Superior temporal gyrus (tissue), 1 donor: ENCODE results near the gene ZNF474.

Source experiments
- DNase-seq: peaks from one replicate; pipeline ENCODE4 v3.0.0-alpha.2; 2016; ENCODE audit errors: extremely low spot score

ZNF474 gene

GRCh38 chr5:122118356-122118948, 10.9 kb upstream of the ZNF474 start:
- DNase-seq: no peak

DNA sequence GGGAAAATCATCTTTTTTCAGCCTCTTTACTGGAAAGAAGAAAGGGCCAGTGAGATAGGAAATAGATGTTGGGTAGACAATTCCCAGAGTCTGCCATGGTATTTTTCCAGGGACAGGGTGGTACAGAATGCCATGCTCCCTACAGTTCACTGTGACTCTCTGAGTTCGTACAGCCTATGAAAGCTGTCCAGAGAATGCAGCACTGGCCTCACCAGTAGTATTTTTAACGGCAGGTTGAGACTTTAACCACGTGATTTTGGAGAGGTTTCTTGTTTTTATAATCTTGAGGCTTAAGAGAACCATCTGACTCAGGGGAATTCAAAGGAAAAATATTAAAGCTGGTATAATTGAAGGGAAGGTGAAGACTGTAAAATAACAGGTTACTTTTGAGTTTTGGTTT, 10.1 kb upstream of the ZNF474 start:
- DNase-seq: no peak

GRCh38 chr5:122120493-122120892, 8.9 kb upstream of the ZNF474 start:
- DNase-seq: no peak

- no peak for DNase-seq
These were observed 8.4 kb upstream of the ZNF474 start for GRCh38 chr5:122120957-122121356.

GRCh38 chr5:122121479-122122465, 7.6 kb upstream of the ZNF474 start:
- no peak for DNase-seq

GRCh38 chr5:122124766-122125165, 4.6 kb upstream of the ZNF474 start:
- DNase-seq: no peak

DNA sequence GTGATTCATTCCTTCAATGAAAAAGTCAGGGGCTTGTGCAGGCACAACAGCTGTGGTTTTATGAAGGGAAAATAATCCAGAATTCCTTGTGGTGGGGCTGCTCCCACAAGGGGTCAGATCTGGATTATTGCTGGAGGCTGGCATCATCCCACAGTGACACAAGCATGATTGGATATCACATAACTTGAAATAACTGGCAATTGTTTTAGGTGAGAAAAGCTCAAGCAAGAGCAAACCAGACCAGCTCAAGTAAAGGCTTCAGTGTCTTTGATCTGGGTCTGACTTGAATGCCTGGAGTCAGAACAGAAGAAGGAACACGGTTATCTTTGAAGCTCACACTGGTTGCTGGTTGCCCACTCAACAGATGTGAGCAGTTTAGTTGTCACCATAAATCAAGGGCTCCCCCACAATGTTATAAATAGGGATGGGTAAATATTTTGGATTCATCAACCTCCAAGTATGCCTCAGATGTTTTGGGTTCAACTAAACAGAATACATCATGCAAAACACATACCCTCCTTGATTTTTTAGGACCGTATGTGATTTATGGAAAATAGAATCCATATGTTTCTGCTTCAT, 3.1 kb upstream of the ZNF474 start:
- DNase-seq: no peak

GRCh38 chr5:122126756-122127321, 2.5 kb upstream of the ZNF474 start:
- peak; percentile 61 for DNase-seq

GRCh38 chr5:122130152-122130551, 806 bp downstream of the ZNF474 start:
- DNase-seq: no peak

- DNase-seq: no peak
These were observed 8.4 kb downstream of the ZNF474 start for GRCh38 chr5:122137702-122138101.

DNA sequence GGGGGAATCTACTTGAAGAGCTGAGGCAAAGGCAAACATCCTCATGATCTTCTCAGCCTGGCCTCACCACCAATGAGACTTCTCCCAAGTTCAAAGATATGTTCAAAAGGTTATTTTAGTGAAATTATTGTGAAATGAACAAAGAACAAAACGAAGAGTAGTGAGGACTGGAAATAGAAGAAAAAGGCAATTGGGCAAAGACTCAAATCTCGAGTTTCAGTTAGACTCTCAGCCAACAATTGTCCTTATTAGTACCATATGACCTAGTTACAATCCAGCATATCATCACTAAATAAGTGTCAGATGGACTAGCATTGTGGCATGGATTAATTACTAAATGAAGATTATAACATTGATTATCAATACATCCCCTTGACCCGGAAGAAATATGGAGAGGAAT, 9.0 kb downstream of the ZNF474 start:
- no peak for DNase-seq

- DNase-seq: no peak
These were observed 11.6 kb downstream of the ZNF474 start for GRCh38 chr5:122140900-122141299.

GRCh38 chr5:122141751-122142150, 12.4 kb downstream of the ZNF474 start:
- DNase-seq: no peak

- no peak for DNase-seq
These were observed 13.3 kb downstream of the ZNF474 start for GRCh38 chr5:122142480-122143164.

- no peak for DNase-seq
These were observed 14.9 kb downstream of the ZNF474 start for GRCh38 chr5:122144236-122144635.

- DNase-seq: no peak
These were observed 16.6 kb downstream of the ZNF474 start for GRCh38 chr5:122145906-122146305.

DNA sequence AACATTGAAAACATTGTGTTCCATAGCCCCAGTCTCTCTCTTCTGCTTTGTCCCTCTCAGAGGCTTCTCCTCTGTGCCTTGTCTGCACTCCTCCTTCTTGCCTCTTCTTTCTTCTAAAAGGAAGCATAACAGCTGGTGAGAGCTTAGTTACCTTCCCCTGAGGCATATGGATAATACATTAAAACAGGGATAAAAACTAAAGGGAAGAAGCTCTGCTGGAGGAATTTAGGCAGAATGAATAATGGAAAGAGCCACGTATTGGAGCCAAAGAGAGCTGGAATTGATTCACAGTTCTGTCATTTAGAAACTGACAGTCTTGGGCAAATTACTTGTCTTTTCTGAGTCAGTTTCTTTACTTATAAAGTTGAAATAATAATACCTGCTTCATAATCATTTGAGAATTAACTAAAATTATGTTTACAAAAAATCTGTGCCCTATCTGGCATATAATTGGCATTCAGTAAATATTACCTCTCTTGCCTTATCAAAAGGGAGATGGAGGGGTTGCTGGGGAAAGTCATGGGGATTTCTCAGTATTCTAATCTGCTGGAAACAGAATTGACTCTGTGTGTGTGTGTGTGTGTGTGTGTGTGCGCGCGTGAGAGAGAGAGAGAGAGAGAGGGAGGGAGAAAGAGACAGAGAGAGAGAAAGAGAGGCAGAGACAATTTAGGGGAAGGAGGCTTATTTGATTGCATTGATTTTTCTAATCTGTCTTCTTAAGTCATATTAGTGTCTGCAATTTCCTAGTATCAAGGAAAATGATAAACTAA, 20.2 kb downstream of the ZNF474 start:
- no peak for DNase-seq

- DNase-seq: no peak
These were observed 20.9 kb downstream of the ZNF474 start for GRCh38 chr5:122150215-122150614.

DNA sequence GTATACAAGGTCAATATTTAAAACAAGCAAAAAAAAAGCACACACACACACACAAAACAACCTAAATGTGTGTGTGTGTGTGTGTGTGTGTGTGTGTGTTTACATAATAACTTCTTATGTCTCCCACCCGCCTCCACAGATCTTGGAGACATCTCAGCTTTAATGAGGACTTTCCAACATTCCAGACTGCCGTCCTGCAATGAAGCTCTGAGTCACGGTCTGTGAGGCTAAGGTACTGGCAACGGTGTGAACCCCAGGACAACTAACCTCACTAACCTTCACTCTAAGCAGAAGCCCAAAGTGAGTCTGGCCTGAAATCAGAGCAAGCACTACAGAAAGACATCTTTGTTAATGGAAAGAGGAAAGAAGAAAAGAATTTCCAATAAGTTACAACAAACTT, 22.3 kb downstream of the ZNF474 start:
- DNase-seq: no peak

DNA sequence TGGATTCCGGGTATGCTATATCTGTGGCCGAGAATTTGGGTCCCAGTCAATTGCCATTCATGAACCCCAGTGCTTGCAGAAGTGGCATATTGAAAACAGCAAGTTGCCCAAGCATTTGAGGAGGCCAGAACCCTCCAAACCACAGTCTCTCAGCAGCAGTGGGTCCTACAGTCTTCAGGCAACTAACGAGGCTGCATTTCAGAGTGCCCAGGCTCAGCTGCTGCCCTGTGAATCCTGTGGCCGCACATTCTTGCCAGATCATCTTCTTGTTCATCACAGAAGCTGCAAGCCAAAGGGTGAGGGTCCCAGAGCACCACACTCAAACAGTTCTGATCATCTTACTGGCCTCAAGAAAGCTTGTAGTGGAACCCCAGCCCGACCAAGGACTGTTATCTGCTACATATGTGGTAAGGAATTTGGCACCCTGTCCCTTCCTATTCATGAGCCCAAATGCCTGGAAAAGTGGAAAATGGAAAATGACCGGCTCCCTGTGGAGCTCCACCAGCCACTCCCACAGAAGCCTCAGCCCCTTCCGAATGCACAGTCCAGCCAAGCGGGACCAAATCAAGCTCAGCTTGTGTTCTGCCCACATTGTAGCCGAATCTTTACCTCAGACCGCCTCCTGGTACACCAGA, 23.0 kb downstream of the ZNF474 start:
- no peak for DNase-seq

GRCh38 chr5:122153230-122153629, 23.9 kb downstream of the ZNF474 start:
- DNase-seq: no peak
